B cell (primary cell): Measurements from ENCODE around the gene KPNA1. TPM values are rescaled to one million over a fixed set of nuclear protein-coding genes. Genes with fewer than 3 reads are reported as not detected.

ENCODE experiments used
- ATAC-seq: fragments of 200-7000 bp; cut with Tn5 transposase; one replicate; pipeline ENCODE4 v1.10.0; 2021; ENCODE audit warnings: low read depth, mild to moderate bottlenecking, moderate number of reproducible peaks, moderate library complexity
- CTCF ChIA-PET: fragments of 350-600 bp; sonication (Branson Sonifier 250); formaldehyde crosslinking; loops from one replicate; lab custom pipeline; 2021; ENCODE audit warnings: antibody characterized with exemption, inconsistent platforms; lab: Charles Lee
- POLR2A ChIA-PET: fragments of 350-600 bp; sonication (Branson Sonifier 250); formaldehyde crosslinking; loops from one replicate; lab custom pipeline; 2021; ENCODE audit warnings: antibody characterized with exemption; lab: Charles Lee
- DNase-seq: peaks from one replicate; pipeline ENCODE4 v3.0.0; 2013
- H2AFZ ChIP-seq: 2 replicates; pipeline ENCODE4 v1.6.1; 2012; ENCODE audit warnings: mild to moderate bottlenecking, low read depth, low read length; ENCODE audit not compliant: insufficient read depth, poor library complexity, severe bottlenecking
- H3K27ac ChIP-seq, 2 donors: 1 replicate in 1 of 2; 2 replicates in 1 of 2; pipeline ENCODE4 v1.5.1; 2012 to 2013; ENCODE audit warnings: low read length in 2 of 2, mild to moderate bottlenecking in 2 of 2, moderate library complexity in 1 of 2
- H3K27me3 ChIP-seq, 4 experiments: fragments of 200-600 bp in 1 of 4; sonication (generic) in 1 of 4; replicated peaks in 1 of 4; 1 replicate in 2 of 4; 2 replicates in 2 of 4; pipeline versions ENCODE4 v1.6.1 to v1.7.0; 2013 to 2016; ENCODE audit warnings: low read length in 3 of 4, mild to moderate bottlenecking in 2 of 4, mixed read lengths in 1 of 4, moderate library complexity in 1 of 4; ENCODE audit not compliant: insufficient read depth in 4 of 4, control insufficient read depth in 3 of 4; ENCODE audit errors: control extremely low read depth in 1 of 4
- H3K36me3 ChIP-seq, 2 experiments: replicated peaks in 1 of 2; 1 replicate in 1 of 2; 2 replicates in 1 of 2; pipeline versions ENCODE4 v1.6.1 to v1.7.1; 2013; ENCODE audit warnings: low read length in 1 of 2; ENCODE audit not compliant: insufficient read depth in 2 of 2, control insufficient read depth in 1 of 2; ENCODE audit errors: control extremely low read depth in 1 of 2, extremely low read depth in 1 of 2
- H3K4me1 ChIP-seq, 2 donors: fragments of 200-600 bp in 1 of 2; sonication (generic) in 1 of 2; 1 replicate in 1 of 2; 2 replicates in 1 of 2; pipeline versions ENCODE4 v1.5.1 to v1.6.1; 2013 to 2017; ENCODE audit warnings: low read length in 2 of 2; ENCODE audit not compliant: control insufficient read depth in 2 of 2, insufficient read depth in 2 of 2
- H3K4me2 ChIP-seq: replicated peaks from 2 replicates; pipeline ENCODE3; 2012; ENCODE audit warnings: mild to moderate bottlenecking, low read depth, low read length; ENCODE audit not compliant: poor library complexity, severe bottlenecking
- H3K4me3 ChIP-seq, 5 experiments: fragments of 200-600 bp in 1 of 5; sonication (generic) in 1 of 5; 1 replicate in 3 of 5; 2 replicates in 2 of 5; pipeline versions ENCODE4 v1.5.1 to v1.7.0; 2011 to 2016; ENCODE audit warnings: low read length in 4 of 5, mild to moderate bottlenecking in 4 of 5, low read depth in 2 of 5, control low read depth in 1 of 5, moderate library complexity in 1 of 5; ENCODE audit not compliant: insufficient read depth in 1 of 5; ENCODE audit errors: control extremely low read depth in 1 of 5, extremely low read depth in 1 of 5
- H3K79me2 ChIP-seq: fragments of 200-600 bp; sonication (generic); one replicate; pipeline ENCODE4 v1.6.0; 2016; ENCODE audit warnings: low read length; ENCODE audit not compliant: control insufficient read depth, insufficient read depth
- H3K9ac ChIP-seq: fragments of 200-600 bp; sonication (generic); 2 replicates; pipeline ENCODE4 v1.6.1; 2017; ENCODE audit warnings: mild to moderate bottlenecking, low read length, moderate library complexity
- H3K9me3 ChIP-seq, 3 donors: one replicate each; pipeline versions ENCODE4 v1.6.1 to v1.7.1; 2013; ENCODE audit warnings: low read length in 2 of 3; ENCODE audit not compliant: control insufficient read depth in 2 of 3, insufficient read depth in 1 of 3; ENCODE audit errors: control extremely low read depth in 1 of 3
- H4K20me1 ChIP-seq: 2 replicates; pipeline ENCODE4 v1.6.0; 2012; ENCODE audit warnings: mild to moderate bottlenecking, low read length; ENCODE audit not compliant: insufficient read depth, control insufficient read depth, poor library complexity, severe bottlenecking
- H3K27ac Mint-ChIP-seq: one replicate; pipeline ENCODE4 v1.8.0; 2021; ENCODE audit warnings: mixed read lengths
- H3K27me3 Mint-ChIP-seq: one replicate; pipeline ENCODE4 v1.8.0; 2021; ENCODE audit warnings: mixed read lengths
- H3K4me1 Mint-ChIP-seq: one replicate; pipeline ENCODE4 v1.8.0; 2021; ENCODE audit warnings: mixed read lengths
- H3K4me3 Mint-ChIP-seq: one replicate; pipeline ENCODE4 v1.8.0; 2021; ENCODE audit warnings: mixed read lengths
- H3K9me3 Mint-ChIP-seq: one replicate; pipeline ENCODE4 v1.8.0; 2022; ENCODE audit warnings: mixed read lengths; ENCODE audit not compliant: insufficient read depth
- CTCF ChIP-seq: fragments of 200-600 bp; IDR thresholded peaks from one replicate; pipeline ENCODE4 v1.8.0; 2022; ENCODE audit warnings: antibody characterized with exemption, mild to moderate bottlenecking
- EZH2 ChIP-seq: IDR thresholded peaks from 2 replicates; pipeline ENCODE4 v1.6.1; 2012; ENCODE audit warnings: borderline replicate concordance, low read depth, mild to moderate bottlenecking, moderate library complexity, low read length; ENCODE audit not compliant: insufficient read depth, poor library complexity, severe bottlenecking
- WGBS: methylation state at CpG from one replicate; pipeline ENCODE4 v1.1.5; 2013; ENCODE audit warnings: missing lambda C conversion rate; ENCODE audit not compliant: insufficient coverage; 5-methylcytosine and 5-hydroxymethylcytosine counted together
- intact Hi-C: fragments of 100-400 bp; cut with micrococcal nuclease; formaldehyde crosslinking; loops from one replicate; pipeline ENCODE4 v1.10.0; 2022
- polyA plus RNA-seq: library from polyadenylated mRNA; depleted of rRNA; stranded (reverse); fragments of >200 nt; gene quantifications from 2 replicates; pipeline ENCODE4 v1.2.3, GENCODE V29; 2012
- total RNA-seq, 2 donors: library from RNA; stranded (reverse); fragments of 120-200 nt in 1 of 2; gene quantifications; 1 replicate in 1 of 2; 2 replicates in 1 of 2; pipeline versions ENCODE4 v1.2.3 to v1.2.4, GENCODE V29; 2013 to 2022

Gene KPNA1
- total and polyA plus RNA-seq, 2 donors (not counting 1 experiment from before 2014, with no cell fraction given) = 14.9 to 79.4 TPM

GRCh38 chr3:122415762-122416654, 98.7 kb downstream of the KPNA1 start, which contains the start of gene WDR5B:
WDR5B (minus strand) TSS chr3:122416062; CDS start chr3:122415528, 534 bp downstream.
- H3K4me3 ChIP-seq = peak within 1 kb of the TSS; percentile 74 to 98 (median 83)
- Mint-ChIP-seq H3K27me3 (no peaks in the 10 kb centered on the region), H3K4me1 (peaks cover 55% of the 10 kb centered on the region), H3K9me3 (no peaks in the 10 kb centered on the region), H3K27ac (peak within 1 kb of the TSS; percentile 100), H3K4me3 (peak within 1 kb of the TSS; percentile 100)
- ATAC-seq = peak; percentile 88
- peaks cover 63% of the 10 kb centered on the region for H3K79me2 ChIP-seq
- H3K4me2 ChIP-seq = peak within 1 kb of the TSS; percentile 72
- H3K4me1 ChIP-seq = peaks cover 20 to 26% of the 10 kb centered on the region in 2 donors
- POLR2A ChIA-PET = interaction anchor here (0.7 to 2.2 kb wide), 7 partner anchors 16 to 1171 kb away, joined by 3 to 25 read pairs (median 4); partner anchors contain the start of genes FAM162A, HSPBAP1, KPNA1 and MIX23
- peaks cover 2 to 14% of the 10 kb centered on the region in 2 experiments for H3K36me3 ChIP-seq
- peak within 1 kb of the TSS; percentile 87 to 97 for H3K27ac ChIP-seq
- H4K20me1 ChIP-seq = no peaks in the 10 kb centered on the region
- H3K9me3 ChIP-seq = no peaks in the 10 kb centered on the region
- CTCF ChIA-PET = interaction anchor here (0.6 to 3.1 kb wide), 10 partner anchors 9 to 314 kb away, joined by 3 to 20 read pairs (median 4); partner anchors contain the start of genes FAM162A, KPNA1 and MIX23
- H3K27me3 ChIP-seq = no peaks in the 10 kb centered on the region
- intact Hi-C loops = loop anchor here (1.0 to 5.0 kb wide), 9 partner anchors 32 to 786 kb away; partner anchors contain the start of genes EAF2, FAM162A, GOLGB1 and HCLS1
- DNase-seq = peak; percentile 100
- TF ChIP-seq CTCF = no peak
- no peak for TF ChIP-seq EZH2
- peak within 1 kb of the TSS; percentile 73 for H2AFZ ChIP-seq
- WGBS = under 1% methylated on average over 44 of the region's 48 CpGs
- H3K9ac ChIP-seq = peak within 1 kb of the TSS; percentile 93
